Sigmoid colon (tissue), 4 donors: Measurements from ENCODE around the gene ATF4.

Experiments used
- CTCF ChIP-seq, 4 experiments: fragments of 450-650 bp in 3 of 4; fragments of 200-600 bp in 1 of 4; IDR thresholded peaks; one replicate each; pipeline ENCODE4 v1.5.1; 2016 to 2019; ENCODE audit warnings: antibody characterized with exemption in 4 of 4, mild to moderate bottlenecking in 3 of 4, moderate library complexity in 2 of 4
- EP300 ChIP-seq, 4 donors: sonication (generic); formaldehyde crosslinking; IDR thresholded peaks; one replicate each; pipeline ENCODE4 v1.6.1; 2017; ENCODE audit warnings: antibody characterized with exemption in 4 of 4

GRCh38 chr22:39524753-39525657 lies 4.6 kb downstream of the ATF4 start:
- no peak for TF ChIP-seq EP300 (IDR thresholded peaks at IDR 0.05)
- no peak for TF ChIP-seq CTCF (IDR thresholded peaks at IDR 0.05)
